ENCODE results near the gene CEP131.

CEP131 gene

GRCh38 chr17:81251709-81252301 is 29.0 kb upstream of the CEP131 start:
- DNase-seq: peak in 1 of 58 donors; percentile 6

GRCh38 chr17:81251094-81251708 is 28.4 kb upstream of the CEP131 start:
- no peak for DNase-seq

- no peak for DNase-seq
Observed at GRCh38 chr17:81250286-81251093, 27.7 kb upstream of the CEP131 start.

- DNase-seq: no peak
Observed at GRCh38 chr17:81249223-81250040, 26.7 kb upstream of the CEP131 start.

GRCh38 chr17:81248649-81249048 is 25.9 kb upstream of the CEP131 start:
- no peak for DNase-seq

- DNase-seq: no peak
Observed at GRCh38 chr17:81247339-81247990, 24.7 kb upstream of the CEP131 start.

GRCh38 chr17:81246679-81247338 is 24.0 kb upstream of the CEP131 start:
- no peak for DNase-seq

GRCh38 chr17:81246343-81246670 is 23.5 kb upstream of the CEP131 start:
- DNase-seq: no peak

- no peak for DNase-seq
Observed at GRCh38 chr17:81245665-81246342, 23.0 kb upstream of the CEP131 start.

GRCh38 chr17:81245024-81245664 is 22.4 kb upstream of the CEP131 start:
- no peak for DNase-seq

- no peak for DNase-seq
Observed at GRCh38 chr17:81244358-81245023, 21.7 kb upstream of the CEP131 start.

- DNase-seq: no peak
Observed at GRCh38 chr17:81243333-81243664, 20.5 kb upstream of the CEP131 start.

GRCh38 chr17:81242421-81243332 is 19.9 kb upstream of the CEP131 start:
- no peak for DNase-seq

GRCh38 chr17:81241648-81242420 is 19.1 kb upstream of the CEP131 start:
- DNase-seq: peak in 33 of 58 donors; percentile 9 to 59 (median 29)

GRCh38 chr17:81241203-81241602 is 18.4 kb upstream of the CEP131 start:
- no peak for DNase-seq

GRCh38 chr17:81240761-81241160 is 18.0 kb upstream of the CEP131 start:
- DNase-seq: no peak

Data from anterior cingulate cortex (tissue), 58 donors.